Keratinocyte (primary cell): Measurements from ENCODE around the gene RHAG. TPM values are rescaled to one million over a fixed set of nuclear protein-coding genes. Genes with fewer than 3 reads are reported as not detected.
A peak's percentile ranks its signal among the peaks of the same experiment; 100 is the strongest.
"Not testable (repeated sequence)": the region's sequence is repeated elsewhere in the genome, so short reads cannot be mapped to it uniquely, and the experiment has no call there.

Experiments used
- DNase-seq: peaks from one replicate; pipeline ENCODE4 v3.0.0-alpha.2; 2011; ENCODE audit warnings: low read depth, missing footprints, low spot score
- FAIRE-seq: peaks from 2 replicates; lab custom pipeline; 2011; peaks lifted over from hg19 to GRCh38; lab: Jason Lieb, UNC
- H2AFZ ChIP-seq: 2 replicates; pipeline ENCODE4 v1.6.0; 2012; ENCODE audit warnings: low read length, control low read depth, inconsistent platforms; ENCODE audit not compliant: control insufficient read depth
- H3K27ac ChIP-seq: 2 replicates; pipeline ENCODE4 v1.5.1; 2011; ENCODE audit warnings: low read length; ENCODE audit not compliant: control insufficient read depth, insufficient read depth
- H3K27me3 ChIP-seq: 3 replicates; pipeline ENCODE4 v1.6.0; 2011; ENCODE audit warnings: low read length; ENCODE audit not compliant: control insufficient read depth, insufficient read depth; ENCODE audit errors: extremely low read depth
- H3K36me3 ChIP-seq, 2 experiments: 2 replicates in 1 of 2; 3 replicates in 1 of 2; pipeline ENCODE4 v1.5.1; 2011; ENCODE audit warnings: low read length in 2 of 2, mild to moderate bottlenecking in 1 of 2; ENCODE audit not compliant: control insufficient read depth in 2 of 2, insufficient read depth in 2 of 2; ENCODE audit errors: extremely low read depth in 1 of 2
- H3K4me1 ChIP-seq: 3 replicates; pipeline ENCODE4 v1.5.1; 2011; ENCODE audit warnings: low read length; ENCODE audit not compliant: control insufficient read depth, insufficient read depth; ENCODE audit errors: extremely low read depth
- H3K4me2 ChIP-seq: 3 replicates; pipeline ENCODE4 v1.6.0; 2011; ENCODE audit warnings: low read depth, low read length; ENCODE audit not compliant: control insufficient read depth, insufficient read depth; ENCODE audit errors: extremely low read depth
- H3K4me3 ChIP-seq, 3 experiments: fragments of 200-600 bp in 1 of 3; sonication (generic) in 1 of 3; 2 replicates in 2 of 3; 3 replicates in 1 of 3; pipeline ENCODE4 v1.5.1; 2011 to 2016; ENCODE audit warnings: low read length in 3 of 3, mild to moderate bottlenecking in 3 of 3, control low read depth in 2 of 3, inconsistent platforms in 1 of 3, low read depth in 1 of 3, mixed read lengths in 1 of 3, mixed run types in 1 of 3, moderate library complexity in 1 of 3; ENCODE audit not compliant: control insufficient read depth in 2 of 3, insufficient read depth in 2 of 3; ENCODE audit errors: extremely low read depth in 1 of 3
- H3K79me2 ChIP-seq: 2 replicates; pipeline ENCODE4 v1.6.0; 2012; ENCODE audit warnings: low read length; ENCODE audit not compliant: control insufficient read depth, insufficient read depth
- H3K9ac ChIP-seq: 3 replicates; pipeline ENCODE4 v1.6.0; 2011; ENCODE audit warnings: low read length; ENCODE audit not compliant: control insufficient read depth, insufficient read depth; ENCODE audit errors: extremely low read depth
- H3K9me1 ChIP-seq: 3 replicates; pipeline ENCODE4 v1.6.0; 2011; ENCODE audit warnings: low read length; ENCODE audit not compliant: control insufficient read depth, insufficient read depth; ENCODE audit errors: extremely low read depth
- H3K9me3 ChIP-seq: 2 replicates; pipeline ENCODE4 v1.5.1; 2012; ENCODE audit warnings: low read depth, low read length; ENCODE audit not compliant: control insufficient read depth
- H4K20me1 ChIP-seq: 3 replicates; pipeline ENCODE4 v1.6.0; 2011; ENCODE audit warnings: low read length; ENCODE audit not compliant: control insufficient read depth, insufficient read depth; ENCODE audit errors: extremely low read depth
- EZH2 ChIP-seq: IDR thresholded peaks from one replicate; pipeline ENCODE4 v1.6.1; 2012; ENCODE audit warnings: inconsistent platforms, mild to moderate bottlenecking, low read length, moderate library complexity
- dilution Hi-C: fragments of 300-500 bp; cut with MboI; formaldehyde crosslinking; loops from one replicate; pipeline ENCODE4 v1.7.0; 2020; ENCODE audit warnings: low sequenced_read_pairs; ENCODE audit not compliant: extremely low pct_ligation_motif_present
- polyA plus RNA-seq, 5 experiments: library from polyadenylated mRNA; depleted of rRNA in 3 of 5; stranded (reverse) in 3 of 5; stranded (forward) in 1 of 5; unstranded in 1 of 5; fragments of >200 nt; gene quantifications; 1 replicate in 1 of 5; 2 replicates in 3 of 5; 3 replicates in 1 of 5; pipeline versions ENCODE4 v1.2.1 to v1.2.3, GENCODE V29; 2011 to 2012; ENCODE audit warnings: missing spikeins in 2 of 5, low read depth in 1 of 5, low replicate concordance in 1 of 5
- TF ChIP-seq, protein P1 (sequence below), 3 experiments: IDR thresholded peaks in 1 of 3; conservative IDR thresholded peaks in 1 of 3; optimal IDR thresholded peaks in 1 of 3; 2 replicates in 2 of 3; 3 replicates in 1 of 3; pipeline versions ENCODE3 to v1.5.1; 2011; ENCODE audit warnings: low read length in 3 of 3, mild to moderate bottlenecking in 3 of 3, moderate library complexity in 2 of 3, control low read depth in 1 of 3, inconsistent platforms in 1 of 3; ENCODE audit not compliant: insufficient read depth in 2 of 3; ENCODE audit errors: extremely low read depth in 1 of 3

The RHAG gene
- polyA plus RNA-seq, 1 donor (not counting 4 experiments of a cell fraction or from before 2014, with no cell fraction given) = not detected

DNA sequence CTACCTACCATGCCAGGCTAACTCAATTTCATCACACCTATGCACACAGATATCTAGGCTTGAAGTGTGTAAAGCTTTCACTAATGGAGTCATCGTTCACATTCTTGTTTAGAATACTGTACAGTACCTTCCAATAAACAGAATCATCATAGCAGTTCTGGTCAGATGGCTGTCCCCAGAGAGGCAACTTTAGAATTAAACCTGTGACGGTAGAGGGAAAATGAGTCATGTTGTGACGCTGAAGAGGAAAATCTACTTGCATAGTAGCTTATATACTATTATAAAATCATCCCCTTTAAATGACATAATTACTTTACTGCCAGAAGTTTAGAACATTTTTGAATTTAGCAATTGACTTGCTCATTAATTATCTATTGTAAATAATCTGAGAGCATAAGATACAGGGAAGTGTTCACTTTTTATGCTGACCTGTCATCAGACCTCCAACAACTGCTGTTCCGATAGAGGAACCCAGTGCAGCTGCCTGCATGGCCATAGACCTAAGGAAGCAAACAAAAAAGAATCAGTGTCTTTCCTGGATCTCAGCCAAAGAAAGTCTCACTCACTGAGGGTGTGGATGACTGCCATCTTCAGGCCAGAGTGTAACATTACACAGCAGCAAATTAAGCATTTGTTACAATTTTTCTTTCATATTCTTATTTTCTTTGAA lies 29.8 kb downstream of the RHAG start:
- no peaks in the 10 kb centered on the region for H3K79me2 ChIP-seq
- no peak overlapping the region for H3K27ac ChIP-seq
- no peaks in the 10 kb centered on the region for H4K20me1 ChIP-seq
- dilution Hi-C loops = no loop called here
- no peak overlapping the region for H3K4me3 ChIP-seq
- H3K4me2 ChIP-seq = no peak overlapping the region
- no peaks in the 10 kb centered on the region for H3K4me1 ChIP-seq
- no peak for TF ChIP-seq EZH2
- TF ChIP-seq, protein P1, sequence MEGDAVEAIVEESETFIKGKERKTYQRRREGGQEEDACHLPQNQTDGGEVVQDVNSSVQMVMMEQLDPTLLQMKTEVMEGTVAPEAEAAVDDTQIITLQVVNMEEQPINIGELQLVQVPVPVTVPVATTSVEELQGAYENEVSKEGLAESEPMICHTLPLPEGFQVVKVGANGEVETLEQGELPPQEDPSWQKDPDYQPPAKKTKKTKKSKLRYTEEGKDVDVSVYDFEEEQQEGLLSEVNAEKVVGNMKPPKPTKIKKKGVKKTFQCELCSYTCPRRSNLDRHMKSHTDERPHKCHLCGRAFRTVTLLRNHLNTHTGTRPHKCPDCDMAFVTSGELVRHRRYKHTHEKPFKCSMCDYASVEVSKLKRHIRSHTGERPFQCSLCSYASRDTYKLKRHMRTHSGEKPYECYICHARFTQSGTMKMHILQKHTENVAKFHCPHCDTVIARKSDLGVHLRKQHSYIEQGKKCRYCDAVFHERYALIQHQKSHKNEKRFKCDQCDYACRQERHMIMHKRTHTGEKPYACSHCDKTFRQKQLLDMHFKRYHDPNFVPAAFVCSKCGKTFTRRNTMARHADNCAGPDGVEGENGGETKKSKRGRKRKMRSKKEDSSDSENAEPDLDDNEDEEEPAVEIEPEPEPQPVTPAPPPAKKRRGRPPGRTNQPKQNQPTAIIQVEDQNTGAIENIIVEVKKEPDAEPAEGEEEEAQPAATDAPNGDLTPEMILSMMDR (optimal IDR thresholded peaks at IDR 0.05 in 1 of 3, IDR thresholded peaks at IDR 0.05 in 1 of 3, conservative IDR thresholded peaks at IDR 0.05 in 1 of 3; ENCODE audit: extremely low read depth in 1 of 3, insufficient read depth in 2 of 3, low read length in 3 of 3) = peak; percentile 60 to 90 (median 75)
- H3K36me3 ChIP-seq = no peaks in the 10 kb centered on the region
- H2AFZ ChIP-seq = no peak overlapping the region
- H3K9ac ChIP-seq = no peak overlapping the region
- H3K9me1 ChIP-seq = no peaks in the 10 kb centered on the region
- H3K27me3 ChIP-seq = no peaks in the 10 kb centered on the region
- no peaks in the 10 kb centered on the region for H3K9me3 ChIP-seq
- FAIRE-seq (peak; percentile 81), DNase-seq (peak; percentile 32)

DNA sequence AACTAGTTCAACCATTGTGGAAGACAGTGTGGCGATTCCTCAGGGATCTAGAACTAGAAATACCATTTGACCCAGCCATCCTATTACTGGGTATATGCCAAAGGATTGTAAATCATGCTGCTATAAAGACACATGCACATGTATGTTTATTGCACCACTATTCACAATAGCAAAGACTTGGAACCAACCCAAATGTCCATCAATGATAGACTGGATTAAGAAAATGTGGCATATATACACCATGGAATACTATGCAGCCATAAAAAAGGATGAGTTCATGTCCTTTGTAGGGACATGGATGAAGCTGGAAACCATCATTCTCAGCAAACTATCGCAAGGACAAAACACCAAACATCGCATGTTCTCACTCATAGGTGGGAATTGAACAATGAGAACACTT lies 32.6 kb downstream of the RHAG start:
- H3K4me2 ChIP-seq, DNase-seq, H2AFZ ChIP-seq, H3K27me3 ChIP-seq, H3K4me3 ChIP-seq, H3K27ac ChIP-seq, H3K9ac ChIP-seq, H3K79me2 ChIP-seq, H4K20me1 ChIP-seq, H3K9me1 ChIP-seq, dilution Hi-C loops, H3K4me1 ChIP-seq, FAIRE-seq, H3K9me3 ChIP-seq, H3K36me3 ChIP-seq: not testable (repeated sequence)

DNA sequence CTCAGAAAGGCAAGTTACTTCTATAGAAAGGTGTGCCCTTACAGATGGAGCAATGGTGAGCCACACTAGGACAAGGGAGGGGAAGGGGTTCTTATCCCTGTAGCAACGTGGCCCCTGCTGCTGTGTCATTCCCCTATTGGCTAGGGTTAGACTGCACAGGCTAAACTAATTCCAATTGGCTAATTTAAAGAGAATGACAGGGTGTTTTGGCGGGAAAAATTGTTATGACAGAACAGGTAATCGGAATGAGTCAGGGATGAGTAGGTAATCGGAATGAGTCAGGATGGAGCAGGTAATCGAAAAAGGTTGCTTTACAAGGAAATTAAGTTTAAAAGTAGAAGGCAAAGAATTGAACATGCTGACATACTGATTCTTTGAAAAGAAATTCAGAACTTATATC lies 49.4 kb downstream of the RHAG start:
- H3K9me3 ChIP-seq, H3K4me3 ChIP-seq, H3K4me2 ChIP-seq, H2AFZ ChIP-seq, dilution Hi-C loops, H3K27me3 ChIP-seq, DNase-seq, FAIRE-seq, H3K9ac ChIP-seq, H3K79me2 ChIP-seq, H3K36me3 ChIP-seq, H3K4me1 ChIP-seq, H4K20me1 ChIP-seq, H3K27ac ChIP-seq, H3K9me1 ChIP-seq: not testable (repeated sequence)
